Measurements from ENCODE around the gene COL7A1. TPM values are rescaled to one million over a fixed set of nuclear protein-coding genes. Genes with fewer than 3 reads are reported as not detected.
A peak's percentile ranks its signal among the peaks of the same experiment; 100 is the strongest.

The COL7A1 gene
- polyA plus RNA-seq, 1 of the 3 experiments (the other 2 are of a cell fraction): 10.8 TPM

GRCh38 chr3:48609088-48610005 lies 14.2 kb upstream of the COL7A1 start, which contains the start of gene UQCRC1 (continued):
- no peak for TF ChIP-seq TEAD4 (IDR thresholded peaks at IDR 0.05; ENCODE audit: borderline replicate concordance, insufficient read depth)
- peak; percentile 91 for TF ChIP-seq NRF1 (IDR thresholded peaks at IDR 0.05; ENCODE audit: low read depth, low read length)
- TF ChIP-seq SMC3 (IDR thresholded peaks at IDR 0.05; ENCODE audit: low read depth, low read length): peak; percentile 66
- TF ChIP-seq, protein P1, sequence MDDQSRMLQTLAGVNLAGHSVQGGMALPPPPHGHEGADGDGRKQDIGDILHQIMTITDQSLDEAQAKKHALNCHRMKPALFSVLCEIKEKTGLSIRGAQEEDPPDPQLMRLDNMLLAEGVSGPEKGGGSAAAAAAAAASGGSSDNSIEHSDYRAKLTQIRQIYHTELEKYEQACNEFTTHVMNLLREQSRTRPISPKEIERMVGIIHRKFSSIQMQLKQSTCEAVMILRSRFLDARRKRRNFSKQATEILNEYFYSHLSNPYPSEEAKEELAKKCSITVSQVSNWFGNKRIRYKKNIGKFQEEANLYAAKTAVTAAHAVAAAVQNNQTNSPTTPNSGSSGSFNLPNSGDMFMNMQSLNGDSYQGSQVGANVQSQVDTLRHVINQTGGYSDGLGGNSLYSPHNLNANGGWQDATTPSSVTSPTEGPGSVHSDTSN (IDR thresholded peaks at IDR 0.05): no peak
- TF ChIP-seq, protein P2, sequence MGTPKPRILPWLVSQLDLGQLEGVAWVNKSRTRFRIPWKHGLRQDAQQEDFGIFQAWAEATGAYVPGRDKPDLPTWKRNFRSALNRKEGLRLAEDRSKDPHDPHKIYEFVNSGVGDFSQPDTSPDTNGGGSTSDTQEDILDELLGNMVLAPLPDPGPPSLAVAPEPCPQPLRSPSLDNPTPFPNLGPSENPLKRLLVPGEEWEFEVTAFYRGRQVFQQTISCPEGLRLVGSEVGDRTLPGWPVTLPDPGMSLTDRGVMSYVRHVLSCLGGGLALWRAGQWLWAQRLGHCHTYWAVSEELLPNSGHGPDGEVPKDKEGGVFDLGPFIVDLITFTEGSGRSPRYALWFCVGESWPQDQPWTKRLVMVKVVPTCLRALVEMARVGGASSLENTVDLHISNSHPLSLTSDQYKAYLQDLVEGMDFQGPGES (IDR thresholded peaks at IDR 0.05; ENCODE audit: low read depth, low read length): no peak
- no peak for TF ChIP-seq NFIC (IDR thresholded peaks at IDR 0.05; ENCODE audit: borderline replicate concordance)
- TF ChIP-seq ELF1 (IDR thresholded peaks at IDR 0.05): no peak
- peak; percentile 65 for TF ChIP-seq RCOR1 (IDR thresholded peaks at IDR 0.05; ENCODE audit: low read length)
- TF ChIP-seq TAF1 (IDR thresholded peaks at IDR 0.05; ENCODE audit: borderline replicate concordance, low read depth, low read length): peak; percentile 86
- TF ChIP-seq RFX5 (IDR thresholded peaks at IDR 0.05; ENCODE audit: low read length): no peak
- no peak for TF ChIP-seq RXRA (IDR thresholded peaks at IDR 0.05; ENCODE audit: borderline replicate concordance, low read depth)

DNA sequence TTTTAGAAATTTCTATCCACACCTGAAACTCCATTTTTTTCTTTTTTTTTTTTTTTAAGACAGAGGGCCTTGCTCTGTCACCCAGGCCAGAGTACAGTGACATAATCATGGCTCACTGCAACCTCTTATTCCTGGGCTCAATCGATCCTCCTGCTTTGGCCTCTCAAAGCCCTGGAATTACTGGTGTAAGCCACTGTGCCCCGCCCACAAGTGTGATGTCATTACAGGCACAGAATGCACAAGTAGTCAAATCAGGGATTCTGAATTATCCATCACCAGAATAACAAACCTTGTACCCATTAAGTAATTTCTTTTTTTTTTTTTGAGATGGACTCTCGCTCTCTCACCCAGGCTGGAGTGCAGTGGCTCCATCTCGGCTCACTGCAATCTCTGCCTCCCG lies 12.4 kb upstream of the COL7A1 start:
- no peak overlapping the region for H3K4me2 ChIP-seq
- DNase-seq: no peak
- ChIA-PET POLR2A (no interaction called here), CTCF (interaction anchor here (1.2 kb wide), 1 partner anchor 49 kb away, joined by 4 read pairs; no protein-coding TSS in a partner anchor)
- H3K4me3 ChIP-seq (ENCODE audit: low read depth in 2 of 2, low read length in 1 of 2): no peak overlapping the region
- H3K9me3 ChIP-seq: no peaks in the 10 kb centered on the region
- H3K4me1 ChIP-seq (ENCODE audit: control insufficient read depth in 1 of 2, insufficient read depth in 2 of 2, low read depth in 1 of 2, low read length in 1 of 2): peaks cover 5 to 7% of the 10 kb centered on the region in 2 experiments; a peak in 3 of 4 replicates
- no peak overlapping the region for H2AFZ ChIP-seq (ENCODE audit: low read depth)
- peaks cover 47% of the 10 kb centered on the region for H3K79me2 ChIP-seq (ENCODE audit: insufficient read depth)
- no peak overlapping the region for H3K9ac ChIP-seq
- TF ChIP-seq, protein P3, sequence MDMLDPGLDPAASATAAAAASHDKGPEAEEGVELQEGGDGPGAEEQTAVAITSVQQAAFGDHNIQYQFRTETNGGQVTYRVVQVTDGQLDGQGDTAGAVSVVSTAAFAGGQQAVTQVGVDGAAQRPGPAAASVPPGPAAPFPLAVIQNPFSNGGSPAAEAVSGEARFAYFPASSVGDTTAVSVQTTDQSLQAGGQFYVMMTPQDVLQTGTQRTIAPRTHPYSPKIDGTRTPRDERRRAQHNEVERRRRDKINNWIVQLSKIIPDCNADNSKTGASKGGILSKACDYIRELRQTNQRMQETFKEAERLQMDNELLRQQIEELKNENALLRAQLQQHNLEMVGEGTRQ (IDR thresholded peaks at IDR 0.05; ENCODE audit: borderline replicate concordance, low read depth, low read length): no peak
- TF ChIP-seq RFX5 (IDR thresholded peaks at IDR 0.05; ENCODE audit: low read length) (no peak), RAD21 (IDR thresholded peaks at IDR 0.05; ENCODE audit: low read length) (no peak), REST (IDR thresholded peaks at IDR 0.05; ENCODE audit: low read depth, low read length) (no peak), CHD2 (IDR thresholded peaks at IDR 0.05; ENCODE audit: low read length, partially characterized antibody) (no peak), RXRA (IDR thresholded peaks at IDR 0.05; ENCODE audit: borderline replicate concordance, low read depth) (no peak), SMC3 (IDR thresholded peaks at IDR 0.05; ENCODE audit: low read depth, low read length) (no peak)
- no peaks in the 10 kb centered on the region for H3K9me2 ChIP-seq
- no peak overlapping the region for H3K27ac ChIP-seq (ENCODE audit: low read depth in 2 of 2, low read length in 1 of 2)
- WGBS (ENCODE audit: low lambda C conversion rate): 84% methylated on average over 5 of the region's 5 CpGs
- H3K36me3 ChIP-seq (replicated peaks in 1 of 2; ENCODE audit: control insufficient read depth in 1 of 2, insufficient read depth in 2 of 2, low read length in 1 of 2): peaks cover 36 to 46% of the 10 kb centered on the region in 2 experiments
- H4K20me1 ChIP-seq (ENCODE audit: insufficient read depth): no peaks in the 10 kb centered on the region
- H3K27me3 ChIP-seq (ENCODE audit: insufficient read depth): no peaks in the 10 kb centered on the region
- H3F3A ChIP-seq (replicated peaks; ENCODE audit: insufficient read depth): peaks cover 5% of the 10 kb centered on the region

All from SK-N-SH (cell line).